ENCODE data around the gene NPHP4. TPM values are rescaled to one million over a fixed set of nuclear protein-coding genes. Genes with fewer than 3 reads are reported as not detected.

The NPHP4 gene
- total RNA-seq, 1 experiment from 2014 or later, result 20.0 TPM

GRCh38 chr1:6027591-6027990 lies 35.4 kb upstream of the NPHP4 start:
- Histone ChIP-seq H3K9me2 (ENCODE audit: insufficient read depth) (no peaks in the 10 kb centered on the region), H3K4me2 (ENCODE audit: low read length) (no peak overlapping the region), H3K9me3 (ENCODE audit: control insufficient read depth in 1 of 2, insufficient read depth in 1 of 2, low read depth in 1 of 2, low read length in 2 of 2) (no peaks in the 10 kb centered on the region), H3K4me3 (replicated peaks in 1 of 2; ENCODE audit: low read depth in 1 of 2, low read length in 2 of 2) (no peak overlapping the region), H3K27me3 (ENCODE audit: insufficient read depth, low read length) (no peaks in the 10 kb centered on the region), H4K20me1 (ENCODE audit: insufficient read depth) (no peaks in the 10 kb centered on the region), H3K4me1 (ENCODE audit: control insufficient read depth in 1 of 2, insufficient read depth in 2 of 2, low read length in 2 of 2) (peaks cover 14 to 30% of the 10 kb centered on the region in 2 experiments; a peak in 3 of 4 replicates), H2AFZ (ENCODE audit: low read depth, low read length, poor library complexity, severe bottlenecking) (no peak overlapping the region), H3K27ac (ENCODE audit: low read depth, low read length) (no peak overlapping the region), H3K9ac (ENCODE audit: low read length) (no peak overlapping the region), H3K36me3 (ENCODE audit: control insufficient read depth in 1 of 2, insufficient read depth in 2 of 2, low read length in 2 of 2) (no peaks in the 10 kb centered on the region), H3K79me2 (ENCODE audit: insufficient read depth, low read length) (no peaks in the 10 kb centered on the region)
- BruUV-seq (replicated peaks), result no TSS peak
- ChIA-PET CTCF (no interaction called here), RAD21 (ENCODE audit: low non-redundant PET in 1 of 2, low total read pairs in 2 of 2, uncharacterized antibody in 2 of 2, unreplicated experiment in 2 of 2) (no interaction called here), POLR2A (no interaction called here)
- DNase-seq (ENCODE audit: low read depth, low spot score), result no peak
- no peak for ATAC-seq
- TF ChIP-seq POLR2A (IDR thresholded peaks at IDR 0.05; ENCODE audit: borderline replicate concordance, extremely low read depth, insufficient read depth, insufficient read length) (no peak), EGR1 (IDR thresholded peaks at IDR 0.05; ENCODE audit: low read depth) (no peak), ATF3 (IDR thresholded peaks at IDR 0.05) (no peak), FOSL1 (IDR thresholded peaks at IDR 0.05; ENCODE audit: low read depth) (no peak), EZH2 (IDR thresholded peaks at IDR 0.05) (no peak), CTCF (IDR thresholded peaks at IDR 0.05 in 2 of 3, conservative IDR thresholded peaks at IDR 0.05 in 1 of 3; ENCODE audit: borderline replicate concordance in 1 of 3, insufficient read depth in 1 of 3, low read depth in 2 of 3, low read length in 2 of 3) (no peak), SIN3A (IDR thresholded peaks at IDR 0.05; ENCODE audit: low read depth) (no peak), EZH2phosphoT487 (IDR thresholded peaks at IDR 0.05; ENCODE audit: borderline replicate concordance) (no peak), JUND (IDR thresholded peaks at IDR 0.05) (no peak), ZBTB33 (IDR thresholded peaks at IDR 0.05; ENCODE audit: extremely low read depth, insufficient replicate concordance, low read length) (no peak), YY1 (IDR thresholded peaks at IDR 0.05; ENCODE audit: extremely low read depth, insufficient replicate concordance, low read depth, low read length) (no peak), CBX3 (IDR thresholded peaks at IDR 0.05; ENCODE audit: low read depth) (no peak), ZNF274 (IDR thresholded peaks at IDR 0.05; ENCODE audit: low read depth, low read length) (no peak), SRF (IDR thresholded peaks at IDR 0.05; ENCODE audit: low read depth) (no peak), REST (IDR thresholded peaks at IDR 0.05; ENCODE audit: low read depth) (no peak), POLR2AphosphoS5 (IDR thresholded peaks at IDR 0.05; ENCODE audit: low read depth, low read length) (no peak), RAD21 (IDR thresholded peaks at IDR 0.05; ENCODE audit: low read depth) (no peak)
- intact Hi-C loops (cut with micrococcal nuclease), result no loop called here
